HEK293 (cell line): ENCODE data around the gene ANKRD30B.

Experiments
- SETDB1 ChIP-seq: IDR thresholded peaks from one replicate; pipeline ENCODE4 v1.6.1; 2017; ENCODE audit warnings: mild to moderate bottlenecking, low read length, moderate library complexity, mixed read lengths; ENCODE audit not compliant: insufficient read length
- SP7 ChIP-seq: fragments of 450-650 bp; formaldehyde crosslinking; IDR thresholded peaks from 2 replicates; pipeline ENCODE4 v1.5.1; 2016; ENCODE audit warnings: missing biosample characterization, missing genetic modification characterization
- TCF7L2 ChIP-seq: IDR thresholded peaks from 2 replicates; pipeline ENCODE4 v1.6.1; 2011; ENCODE audit warnings: low read depth, mild to moderate bottlenecking, inconsistent platforms, low read length, moderate library complexity, borderline replicate concordance
- YY1 ChIP-seq: fragments of 450-650 bp; formaldehyde crosslinking; IDR thresholded peaks from 2 replicates; pipeline ENCODE4 v1.5.1; 2018; ENCODE audit warnings: missing biosample characterization, missing genetic modification characterization
- ZBTB1 ChIP-seq: fragments of 450-650 bp; formaldehyde crosslinking; IDR thresholded peaks from 2 replicates; pipeline ENCODE4 v1.5.1; 2016; ENCODE audit warnings: missing biosample characterization, missing genetic modification characterization
- ZIC2 ChIP-seq: fragments of 450-650 bp; formaldehyde crosslinking; IDR thresholded peaks from 2 replicates; pipeline ENCODE4 v1.5.1; 2016; ENCODE audit warnings: missing biosample characterization, missing genetic modification characterization
- ZNF133 ChIP-seq: fragments of 450-650 bp; formaldehyde crosslinking; IDR thresholded peaks from 2 replicates; pipeline ENCODE4 v1.5.1; 2016; ENCODE audit warnings: missing biosample characterization, missing genetic modification characterization
- ZNF138 ChIP-seq: fragments of 450-650 bp; formaldehyde crosslinking; IDR thresholded peaks from 2 replicates; pipeline ENCODE4 v1.5.1; 2016; ENCODE audit warnings: missing biosample characterization, missing genetic modification characterization, borderline replicate concordance
- ZNF239 ChIP-seq: fragments of 450-650 bp; formaldehyde crosslinking; IDR thresholded peaks from 2 replicates; pipeline ENCODE4 v1.5.1; 2016; ENCODE audit warnings: missing biosample characterization, missing genetic modification characterization
- ZNF37A ChIP-seq: fragments of 450-650 bp; IDR thresholded peaks from 2 replicates; pipeline ENCODE4 v1.5.1; 2018; ENCODE audit warnings: missing biosample characterization, missing genetic modification characterization
- ZNF768 ChIP-seq: fragments of 450-650 bp; formaldehyde crosslinking; IDR thresholded peaks from 2 replicates; pipeline ENCODE4 v1.5.1; 2018; ENCODE audit warnings: missing biosample characterization, mild to moderate bottlenecking, missing genetic modification characterization
- TF ChIP-seq, protein P1 (sequence below): fragments of 450-650 bp; formaldehyde crosslinking; IDR thresholded peaks from 2 replicates; pipeline ENCODE4 v1.5.1; 2016; ENCODE audit warnings: missing biosample characterization, missing genetic modification characterization
- TF ChIP-seq, protein P2 (sequence below): fragments of 450-650 bp; formaldehyde crosslinking; IDR thresholded peaks from 2 replicates; pipeline ENCODE4 v1.5.1; 2016; ENCODE audit warnings: missing biosample characterization, missing genetic modification characterization
- TF ChIP-seq, protein P3 (sequence below): fragments of 450-650 bp; formaldehyde crosslinking; IDR thresholded peaks from 2 replicates; pipeline ENCODE4 v1.5.1; 2016; ENCODE audit warnings: missing biosample characterization, missing genetic modification characterization, borderline replicate concordance

DNA sequence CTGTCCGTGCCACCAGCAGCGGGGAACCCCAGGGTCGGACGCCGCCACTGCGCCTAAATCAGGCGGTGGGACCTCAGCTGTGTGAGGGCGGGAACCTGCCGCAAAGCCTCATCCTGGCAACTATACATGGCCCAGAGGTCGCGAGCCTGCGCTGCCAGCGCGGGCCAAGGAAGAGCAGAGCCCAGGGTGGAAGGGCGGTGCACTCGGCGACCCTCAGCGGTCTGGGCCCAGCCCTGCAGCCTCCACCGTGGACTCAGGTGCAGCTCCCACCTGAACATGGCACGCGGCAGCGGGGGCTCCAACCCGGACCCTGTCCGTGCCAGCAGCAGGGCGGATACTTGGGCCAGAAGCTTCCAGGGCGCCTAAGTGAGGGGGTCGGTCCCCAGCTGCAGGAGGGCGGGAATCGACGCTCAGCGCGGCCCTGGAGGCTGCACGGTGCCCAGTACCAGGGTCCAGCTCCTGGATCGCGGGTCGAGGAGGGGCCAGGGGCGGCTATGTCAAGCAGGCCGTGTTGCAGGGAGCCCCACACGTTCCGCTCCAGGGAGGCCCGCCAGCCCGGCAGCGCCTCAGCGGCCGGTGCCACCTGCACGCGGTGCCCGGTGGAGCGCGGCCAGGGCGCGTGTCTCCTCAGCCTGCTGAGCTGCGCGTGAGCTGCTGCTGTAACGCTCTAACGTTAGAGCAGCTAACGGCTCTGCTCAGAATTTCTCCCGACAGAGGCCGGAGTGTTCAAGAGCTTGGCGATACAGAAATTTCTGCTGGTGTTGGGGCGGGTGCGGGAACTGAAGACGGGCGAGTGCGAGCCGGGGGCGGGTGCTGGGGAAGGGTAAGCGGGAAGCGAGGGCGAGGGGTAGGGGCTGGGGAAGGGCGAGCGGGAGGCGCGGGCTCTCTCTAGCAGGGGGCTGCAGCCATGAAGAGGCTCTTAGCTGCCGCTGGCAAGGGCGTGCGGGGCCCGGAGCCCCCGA is at the start of gene ANKRD30B:
- TF ChIP-seq ZNF37A (tag by site-specific recombination) (no peak), ZNF138 (tag by site-specific recombination) (no peak), ZIC2 (tag by site-specific recombination) (no peak), ZNF239 (tag by site-specific recombination) (no peak), TCF7L2 (no peak), YY1 (tag by site-specific recombination) (no peak), ZBTB1 (tag by site-specific recombination) (no peak), ZNF133 (tag by site-specific recombination) (no peak), SETDB1 (no peak), ZNF768 (no peak), SP7 (no peak)
- TF ChIP-seq, protein P1, sequence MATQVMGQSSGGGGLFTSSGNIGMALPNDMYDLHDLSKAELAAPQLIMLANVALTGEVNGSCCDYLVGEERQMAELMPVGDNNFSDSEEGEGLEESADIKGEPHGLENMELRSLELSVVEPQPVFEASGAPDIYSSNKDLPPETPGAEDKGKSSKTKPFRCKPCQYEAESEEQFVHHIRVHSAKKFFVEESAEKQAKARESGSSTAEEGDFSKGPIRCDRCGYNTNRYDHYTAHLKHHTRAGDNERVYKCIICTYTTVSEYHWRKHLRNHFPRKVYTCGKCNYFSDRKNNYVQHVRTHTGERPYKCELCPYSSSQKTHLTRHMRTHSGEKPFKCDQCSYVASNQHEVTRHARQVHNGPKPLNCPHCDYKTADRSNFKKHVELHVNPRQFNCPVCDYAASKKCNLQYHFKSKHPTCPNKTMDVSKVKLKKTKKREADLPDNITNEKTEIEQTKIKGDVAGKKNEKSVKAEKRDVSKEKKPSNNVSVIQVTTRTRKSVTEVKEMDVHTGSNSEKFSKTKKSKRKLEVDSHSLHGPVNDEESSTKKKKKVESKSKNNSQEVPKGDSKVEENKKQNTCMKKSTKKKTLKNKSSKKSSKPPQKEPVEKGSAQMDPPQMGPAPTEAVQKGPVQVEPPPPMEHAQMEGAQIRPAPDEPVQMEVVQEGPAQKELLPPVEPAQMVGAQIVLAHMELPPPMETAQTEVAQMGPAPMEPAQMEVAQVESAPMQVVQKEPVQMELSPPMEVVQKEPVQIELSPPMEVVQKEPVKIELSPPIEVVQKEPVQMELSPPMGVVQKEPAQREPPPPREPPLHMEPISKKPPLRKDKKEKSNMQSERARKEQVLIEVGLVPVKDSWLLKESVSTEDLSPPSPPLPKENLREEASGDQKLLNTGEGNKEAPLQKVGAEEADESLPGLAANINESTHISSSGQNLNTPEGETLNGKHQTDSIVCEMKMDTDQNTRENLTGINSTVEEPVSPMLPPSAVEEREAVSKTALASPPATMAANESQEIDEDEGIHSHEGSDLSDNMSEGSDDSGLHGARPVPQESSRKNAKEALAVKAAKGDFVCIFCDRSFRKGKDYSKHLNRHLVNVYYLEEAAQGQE (tag by site-specific recombination) = no peak
- TF ChIP-seq, protein P2, sequence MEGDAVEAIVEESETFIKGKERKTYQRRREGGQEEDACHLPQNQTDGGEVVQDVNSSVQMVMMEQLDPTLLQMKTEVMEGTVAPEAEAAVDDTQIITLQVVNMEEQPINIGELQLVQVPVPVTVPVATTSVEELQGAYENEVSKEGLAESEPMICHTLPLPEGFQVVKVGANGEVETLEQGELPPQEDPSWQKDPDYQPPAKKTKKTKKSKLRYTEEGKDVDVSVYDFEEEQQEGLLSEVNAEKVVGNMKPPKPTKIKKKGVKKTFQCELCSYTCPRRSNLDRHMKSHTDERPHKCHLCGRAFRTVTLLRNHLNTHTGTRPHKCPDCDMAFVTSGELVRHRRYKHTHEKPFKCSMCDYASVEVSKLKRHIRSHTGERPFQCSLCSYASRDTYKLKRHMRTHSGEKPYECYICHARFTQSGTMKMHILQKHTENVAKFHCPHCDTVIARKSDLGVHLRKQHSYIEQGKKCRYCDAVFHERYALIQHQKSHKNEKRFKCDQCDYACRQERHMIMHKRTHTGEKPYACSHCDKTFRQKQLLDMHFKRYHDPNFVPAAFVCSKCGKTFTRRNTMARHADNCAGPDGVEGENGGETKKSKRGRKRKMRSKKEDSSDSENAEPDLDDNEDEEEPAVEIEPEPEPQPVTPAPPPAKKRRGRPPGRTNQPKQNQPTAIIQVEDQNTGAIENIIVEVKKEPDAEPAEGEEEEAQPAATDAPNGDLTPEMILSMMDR (tag by site-specific recombination) = no peak
- TF ChIP-seq, protein P3, sequence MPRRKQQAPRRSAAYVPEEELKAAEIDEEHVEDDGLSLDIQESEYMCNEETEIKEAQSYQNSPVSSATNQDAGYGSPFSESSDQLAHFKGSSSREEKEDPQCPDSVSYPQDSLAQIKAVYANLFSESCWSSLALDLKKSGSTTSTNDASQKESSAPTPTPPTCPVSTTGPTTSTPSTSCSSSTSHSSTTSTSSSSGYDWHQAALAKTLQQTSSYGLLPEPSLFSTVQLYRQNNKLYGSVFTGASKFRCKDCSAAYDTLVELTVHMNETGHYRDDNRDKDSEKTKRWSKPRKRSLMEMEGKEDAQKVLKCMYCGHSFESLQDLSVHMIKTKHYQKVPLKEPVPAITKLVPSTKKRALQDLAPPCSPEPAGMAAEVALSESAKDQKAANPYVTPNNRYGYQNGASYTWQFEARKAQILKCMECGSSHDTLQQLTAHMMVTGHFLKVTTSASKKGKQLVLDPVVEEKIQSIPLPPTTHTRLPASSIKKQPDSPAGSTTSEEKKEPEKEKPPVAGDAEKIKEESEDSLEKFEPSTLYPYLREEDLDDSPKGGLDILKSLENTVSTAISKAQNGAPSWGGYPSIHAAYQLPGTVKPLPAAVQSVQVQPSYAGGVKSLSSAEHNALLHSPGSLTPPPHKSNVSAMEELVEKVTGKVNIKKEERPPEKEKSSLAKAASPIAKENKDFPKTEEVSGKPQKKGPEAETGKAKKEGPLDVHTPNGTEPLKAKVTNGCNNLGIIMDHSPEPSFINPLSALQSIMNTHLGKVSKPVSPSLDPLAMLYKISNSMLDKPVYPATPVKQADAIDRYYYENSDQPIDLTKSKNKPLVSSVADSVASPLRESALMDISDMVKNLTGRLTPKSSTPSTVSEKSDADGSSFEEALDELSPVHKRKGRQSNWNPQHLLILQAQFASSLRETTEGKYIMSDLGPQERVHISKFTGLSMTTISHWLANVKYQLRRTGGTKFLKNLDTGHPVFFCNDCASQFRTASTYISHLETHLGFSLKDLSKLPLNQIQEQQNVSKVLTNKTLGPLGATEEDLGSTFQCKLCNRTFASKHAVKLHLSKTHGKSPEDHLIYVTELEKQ (tag by site-specific recombination) = no peak
